IPS DF 4.7 (cell line): Measurements from ENCODE around the gene COL16A1.

ENCODE experiments used
- DNase-seq: peaks from one replicate; pipeline ENCODE4 v3.0.0-alpha.2; 2013; ENCODE audit warnings: low spot score; ENCODE audit errors: extremely low read depth

COL16A1 gene

DNA sequence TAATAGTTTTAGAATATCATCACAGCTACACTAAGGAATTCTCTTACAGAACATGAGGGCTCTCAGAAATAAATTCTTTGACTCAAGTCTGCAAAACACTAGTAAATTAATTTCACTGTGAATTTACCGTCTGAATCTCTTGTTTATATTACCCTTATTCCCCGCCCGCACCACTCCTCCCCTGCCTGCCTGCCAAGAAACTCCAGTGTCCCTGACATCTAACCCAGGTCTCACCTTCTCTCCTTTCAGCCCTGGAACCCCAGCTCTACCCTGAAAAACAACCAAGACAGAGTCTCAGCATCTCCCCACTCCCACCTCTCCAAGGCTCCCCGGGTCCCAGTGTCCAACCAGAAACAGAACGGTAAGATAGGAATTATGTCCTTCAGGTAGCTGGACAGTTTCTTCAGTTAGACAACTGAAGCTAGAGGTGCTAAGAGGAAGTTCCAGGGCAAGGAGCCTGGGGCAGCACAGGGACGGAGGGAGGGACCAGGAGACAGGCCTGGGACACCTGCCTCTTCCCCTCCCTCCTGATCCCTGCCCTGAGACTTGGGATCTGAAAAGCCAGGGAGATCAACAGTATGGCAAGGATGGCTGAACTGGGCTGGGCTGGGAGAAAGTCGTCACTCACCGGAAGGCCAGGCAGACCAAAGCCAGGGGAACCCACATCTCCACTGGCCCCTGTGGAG, 15.4 kb downstream of the COL16A1 start:
- DNase-seq = no peak

DNA sequence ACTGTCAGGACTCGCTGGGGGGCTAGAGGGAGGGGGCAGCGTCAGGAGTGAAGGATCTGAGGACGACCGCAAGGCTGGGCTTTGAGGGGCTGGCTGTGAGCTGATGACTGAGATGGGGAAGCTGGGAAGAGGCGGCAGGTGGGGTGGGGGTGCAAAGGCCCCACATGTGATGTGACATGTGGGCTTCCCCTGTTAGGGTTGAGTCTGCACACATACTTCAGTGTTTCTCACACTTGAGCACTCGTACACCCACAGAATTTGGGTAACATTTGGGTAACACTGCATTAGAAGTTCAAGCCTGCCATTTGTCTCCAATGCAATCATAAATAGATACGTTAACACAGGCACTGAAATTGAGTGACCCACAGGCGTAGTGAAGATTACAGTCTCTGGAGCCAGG, 16.2 kb downstream of the COL16A1 start:
- DNase-seq = no peak

GRCh38 chr1:31685795-31686194, 18.0 kb downstream of the COL16A1 start:
- DNase-seq = no peak

- no peak for DNase-seq
Measured at GRCh38 chr1:31683997-31684396, 19.8 kb downstream of the COL16A1 start.

DNA sequence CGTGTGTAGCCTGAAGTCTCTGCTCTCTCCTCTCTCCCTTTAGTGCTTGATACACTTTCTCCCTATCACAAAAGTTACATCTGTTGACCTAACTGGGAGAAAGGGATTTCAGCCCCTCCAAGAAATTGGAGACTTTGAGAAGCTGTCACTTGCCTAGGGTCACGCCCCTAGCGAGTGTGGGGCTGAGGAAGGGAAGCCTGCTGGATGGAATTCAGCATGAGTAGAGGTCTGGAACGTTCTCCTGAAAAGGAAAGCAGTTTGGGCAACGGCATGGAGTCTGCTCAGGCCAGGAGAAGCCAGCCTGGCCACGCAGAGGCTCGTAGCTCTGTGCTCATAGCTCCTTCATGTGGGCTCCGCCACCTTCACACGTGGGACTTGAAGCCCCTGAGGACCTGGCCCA, 22.4 kb downstream of the COL16A1 start:
- no peak for DNase-seq

GRCh38 chr1:31679676-31680230, 24.1 kb downstream of the COL16A1 start:
- DNase-seq = no peak

GRCh38 chr1:31679091-31679490, 24.7 kb downstream of the COL16A1 start:
- no peak for DNase-seq

- DNase-seq = no peak
Measured at GRCh38 chr1:31678681-31679080, 25.1 kb downstream of the COL16A1 start.

DNA sequence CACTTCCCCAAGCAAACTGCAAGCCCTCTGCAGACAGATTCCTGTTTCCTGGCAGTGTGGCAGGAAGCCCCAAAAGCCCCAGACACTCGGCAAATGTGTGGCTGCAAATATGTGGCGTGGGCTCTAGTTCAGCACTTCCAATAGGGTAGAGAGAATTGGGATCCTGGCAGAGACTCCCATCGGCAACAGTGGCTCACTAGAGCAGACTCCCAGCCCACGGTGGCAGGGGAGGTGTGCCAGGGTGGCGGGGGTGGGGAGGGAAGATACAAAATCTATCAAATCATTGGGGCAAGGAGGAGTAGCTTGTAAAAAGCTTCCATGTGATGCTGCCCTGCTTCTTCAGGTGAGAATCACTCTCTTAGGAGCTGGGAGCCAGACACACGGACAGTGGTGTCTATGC, 25.9 kb downstream of the COL16A1 start:
- no peak for DNase-seq

GRCh38 chr1:31677401-31677800, 26.4 kb downstream of the COL16A1 start:
- DNase-seq = no peak

DNA sequence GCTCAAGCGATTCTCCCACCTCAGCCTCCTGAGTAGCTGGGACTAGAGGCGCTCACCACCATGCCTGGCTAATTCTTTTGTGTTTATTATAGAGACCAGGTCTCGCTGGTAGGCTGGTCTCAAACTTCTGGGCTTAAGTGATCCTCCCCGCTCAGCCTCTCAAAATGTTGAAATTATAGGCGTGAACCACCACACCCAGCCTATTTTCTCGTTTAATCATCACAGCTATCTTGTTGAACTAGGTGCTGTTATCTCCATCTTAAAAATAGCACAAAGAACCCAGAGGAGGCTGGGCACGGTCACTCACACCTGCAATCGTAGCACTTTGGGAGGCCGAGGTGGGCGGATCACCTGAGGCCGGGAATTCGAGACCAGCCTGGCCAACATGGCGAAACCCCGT, 28.1 kb downstream of the COL16A1 start:
- DNase-seq = no peak

GRCh38 chr1:31675161-31675560, 28.7 kb downstream of the COL16A1 start:
- no peak for DNase-seq

DNA sequence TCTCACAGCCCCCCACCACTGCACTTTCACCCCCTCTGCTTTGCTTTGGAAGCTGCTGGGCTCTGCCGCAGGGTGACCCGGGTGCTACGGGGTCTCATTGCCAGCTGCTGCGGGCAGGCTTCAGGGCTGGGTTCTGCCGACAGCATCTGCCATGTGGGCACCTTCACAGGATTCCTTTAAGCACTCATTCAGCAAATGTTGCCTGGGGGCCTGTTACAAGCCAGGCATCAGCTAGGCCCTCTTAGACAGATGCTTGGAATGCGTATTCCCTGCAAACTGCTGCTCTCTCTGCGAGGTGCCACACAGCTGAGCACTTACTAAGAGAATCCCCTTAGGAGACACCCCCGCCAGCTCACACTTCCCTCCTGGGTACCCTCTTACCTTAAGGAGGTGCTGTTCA, 29.2 kb downstream of the COL16A1 start:
- DNase-seq = no peak

DNA sequence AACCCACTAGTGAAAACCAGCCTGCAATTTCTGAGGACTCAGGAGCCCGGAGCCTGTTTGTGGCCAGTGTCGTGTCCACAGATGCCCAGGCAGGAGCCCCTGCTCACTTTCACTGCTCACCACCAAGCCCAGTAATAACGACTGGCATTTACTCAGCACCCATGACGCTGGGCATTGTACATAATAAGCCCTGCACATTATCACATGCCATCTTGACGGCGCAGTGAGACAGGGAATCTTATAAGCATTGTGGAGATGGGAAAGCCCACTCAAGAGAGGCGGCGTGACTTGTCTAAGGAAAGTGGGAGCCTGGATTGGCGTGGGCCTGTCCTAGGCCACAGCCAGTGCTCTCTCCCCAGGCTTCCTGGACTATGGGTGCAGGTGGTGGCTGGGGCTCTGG, 30.4 kb downstream of the COL16A1 start:
- no peak for DNase-seq

- DNase-seq = no peak
Measured at GRCh38 chr1:31672986-31673385, 30.8 kb downstream of the COL16A1 start.

DNA sequence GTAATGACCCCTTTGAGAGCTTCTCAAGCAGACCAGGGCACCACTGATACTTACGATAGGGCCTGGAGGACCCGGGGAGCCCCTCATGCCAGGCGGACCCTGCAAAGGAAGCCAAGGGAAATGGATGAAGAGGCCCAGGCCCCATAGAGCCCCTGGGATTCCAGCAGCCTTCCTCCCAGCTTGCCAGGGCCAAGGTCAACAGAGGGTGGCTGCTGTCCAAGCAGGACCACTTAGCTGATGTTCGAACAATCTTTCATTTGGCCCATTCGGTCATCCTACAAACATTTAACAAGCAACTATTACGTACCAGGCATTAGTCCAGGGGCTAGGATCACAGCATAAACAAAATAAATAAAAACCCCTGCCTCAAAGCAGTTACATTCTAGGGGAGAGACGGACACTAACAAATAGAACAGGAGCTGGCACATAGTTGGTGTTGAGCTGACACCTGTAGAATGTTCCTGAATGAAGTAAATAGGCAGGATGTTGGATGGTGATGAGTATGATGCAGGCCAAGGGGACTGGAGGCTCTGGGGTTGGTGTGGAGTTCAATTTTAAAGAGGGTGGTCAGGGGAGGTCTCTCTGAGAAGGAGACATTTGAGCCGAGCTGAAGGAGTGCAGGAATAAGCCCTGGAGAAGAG, 32.1 kb downstream of the COL16A1 start:
- no peak for DNase-seq

- no peak for DNase-seq
Measured at GRCh38 chr1:31671147-31671546, 32.7 kb downstream of the COL16A1 start.

- DNase-seq = no peak
Measured at GRCh38 chr1:31670593-31670964, 33.2 kb downstream of the COL16A1 start.

GRCh38 chr1:31669786-31670592, 33.8 kb downstream of the COL16A1 start:
- no peak for DNase-seq

DNA sequence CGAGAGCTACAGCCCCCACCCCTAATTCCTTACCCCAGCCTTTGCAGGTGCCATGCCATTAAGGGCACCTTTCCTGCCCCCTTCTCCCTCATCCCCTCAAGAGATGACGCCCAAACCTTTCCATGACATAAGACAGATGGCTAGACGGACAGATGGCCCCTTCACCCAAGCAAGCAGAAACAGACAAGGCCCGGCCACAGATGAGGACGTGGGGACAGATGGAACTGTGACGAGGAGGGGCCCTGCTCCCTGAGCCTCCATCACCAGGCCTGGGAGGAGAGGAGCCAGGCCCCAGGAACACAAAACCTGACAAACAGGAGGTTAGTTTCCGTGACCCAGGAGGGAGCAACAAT, 34.4 kb downstream of the COL16A1 start:
- DNase-seq = no peak

GRCh38 chr1:31668303-31668883, 35.4 kb downstream of the COL16A1 start:
- no peak for DNase-seq
